Tibial nerve (tissue), 4 donors: ENCODE measurements around the gene XKR7. TPM values are rescaled to one million over a fixed set of nuclear protein-coding genes. Genes with fewer than 3 reads are reported as not detected.

Experiments
- DNase-seq, 2 donors: peaks; one replicate each; pipeline ENCODE4 v3.0.0-alpha.2; 2019; ENCODE audit warnings: low spot score in 2 of 2
- H3K27ac ChIP-seq, 4 donors: fragments of 200-600 bp; sonication (generic) in 3 of 4; one replicate each; pipeline ENCODE4 v1.5.1; 2017 to 2019; ENCODE audit warnings: mild to moderate bottlenecking in 1 of 4
- H3K27me3 ChIP-seq, 2 donors: fragments of 200-600 bp; sonication (generic) in 1 of 2; one replicate each; pipeline versions ENCODE4 v1.5.1 to v1.6.0; 2017 to 2019
- H3K36me3 ChIP-seq, 3 donors: fragments of 200-600 bp; sonication (generic); one replicate each; pipeline ENCODE4 v1.5.1; 2018 to 2019
- H3K4me1 ChIP-seq, 4 donors: fragments of 200-600 bp; sonication (generic) in 3 of 4; one replicate each; pipeline ENCODE4 v1.5.1; 2017 to 2019
- H3K4me3 ChIP-seq, 4 donors: fragments of 200-600 bp; sonication (generic) in 3 of 4; one replicate each; pipeline ENCODE4 v1.5.1; 2017 to 2019; ENCODE audit warnings: mild to moderate bottlenecking in 1 of 4, moderate library complexity in 1 of 4
- H3K9me3 ChIP-seq, 4 donors: fragments of 200-600 bp; sonication (generic) in 3 of 4; one replicate each; pipeline ENCODE4 v1.5.1; 2017 to 2019
- EP300 ChIP-seq, 2 donors: sonication (generic); formaldehyde crosslinking; IDR thresholded peaks; one replicate each; pipeline ENCODE4 v1.6.1; 2017; ENCODE audit warnings: antibody characterized with exemption in 2 of 2, mild to moderate bottlenecking in 1 of 2
- POLR2A ChIP-seq, 2 donors: fragments of 450-650 bp; IDR thresholded peaks; one replicate each; pipeline ENCODE4 v1.6.1; 2017; ENCODE audit warnings: antibody characterized with exemption in 2 of 2, mild to moderate bottlenecking in 2 of 2, moderate library complexity in 2 of 2
- WGBS, 2 donors: methylation state at CpG; one replicate each; pipeline ENCODE4 v1.1.5; 2018; 5-methylcytosine and 5-hydroxymethylcytosine counted together
- total RNA-seq, 4 donors: library from RNA; depleted of rRNA; stranded (reverse); fragments of >200 nt; gene quantifications; one replicate each; pipeline ENCODE4 v1.1.0, GENCODE V29; 2016
- TF ChIP-seq, protein P1 (sequence below), 5 experiments: fragments of 200-600 bp in 3 of 5; fragments of 450-650 bp in 2 of 5; sonication (generic) in 3 of 5; IDR thresholded peaks; one replicate each; pipeline ENCODE4 v1.5.1; 2016 to 2019; ENCODE audit warnings: antibody characterized with exemption in 5 of 5, mild to moderate bottlenecking in 3 of 5, moderate library complexity in 2 of 5

Gene XKR7
- total RNA-seq, 4 donors from 2014 or later, result not detected

DNA sequence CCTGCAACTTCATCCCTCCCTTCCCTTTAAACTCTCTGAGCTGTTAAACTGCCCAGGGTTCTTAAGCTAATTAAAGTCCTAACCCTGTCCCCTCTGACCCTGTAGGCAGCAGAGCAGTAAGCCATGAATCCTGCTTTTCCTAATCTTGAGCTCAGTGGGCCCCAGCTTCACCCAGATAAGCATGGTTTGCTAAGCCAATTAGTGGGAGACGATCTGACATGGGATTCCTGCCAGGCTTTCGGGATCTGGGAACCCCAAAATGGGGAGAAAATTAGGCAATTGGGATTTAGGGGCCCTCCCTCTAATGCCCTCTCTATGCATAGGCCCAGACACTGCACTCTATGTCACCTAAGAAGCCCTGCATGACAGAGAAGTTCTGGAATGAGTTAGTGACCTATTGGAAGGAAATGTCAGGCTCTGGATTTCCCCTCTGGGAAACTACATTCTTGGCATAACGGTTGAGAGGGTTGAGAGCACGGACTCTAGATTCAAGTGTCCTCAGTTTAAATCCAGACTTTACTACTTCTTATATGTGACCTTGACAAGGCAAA, 4.6 kb downstream of the XKR7 start:
- Histone ChIP-seq H3K9me3 (no peaks in the 10 kb centered on the region), H3K4me1 (peaks cover 0 to 17% (median 0%) of the 10 kb centered on the region in 4 donors), H3K27me3 (peaks cover 3 to 25% of the 10 kb centered on the region in 2 donors), H3K36me3 (no peaks in the 10 kb centered on the region), H3K4me3 (no peak overlapping the region), H3K27ac (no peak overlapping the region)
- DNase-seq, result no peak
- TF ChIP-seq POLR2A (IDR thresholded peaks at IDR 0.05) (no peak), EP300 (IDR thresholded peaks at IDR 0.05) (no peak)
- TF ChIP-seq, protein P1, sequence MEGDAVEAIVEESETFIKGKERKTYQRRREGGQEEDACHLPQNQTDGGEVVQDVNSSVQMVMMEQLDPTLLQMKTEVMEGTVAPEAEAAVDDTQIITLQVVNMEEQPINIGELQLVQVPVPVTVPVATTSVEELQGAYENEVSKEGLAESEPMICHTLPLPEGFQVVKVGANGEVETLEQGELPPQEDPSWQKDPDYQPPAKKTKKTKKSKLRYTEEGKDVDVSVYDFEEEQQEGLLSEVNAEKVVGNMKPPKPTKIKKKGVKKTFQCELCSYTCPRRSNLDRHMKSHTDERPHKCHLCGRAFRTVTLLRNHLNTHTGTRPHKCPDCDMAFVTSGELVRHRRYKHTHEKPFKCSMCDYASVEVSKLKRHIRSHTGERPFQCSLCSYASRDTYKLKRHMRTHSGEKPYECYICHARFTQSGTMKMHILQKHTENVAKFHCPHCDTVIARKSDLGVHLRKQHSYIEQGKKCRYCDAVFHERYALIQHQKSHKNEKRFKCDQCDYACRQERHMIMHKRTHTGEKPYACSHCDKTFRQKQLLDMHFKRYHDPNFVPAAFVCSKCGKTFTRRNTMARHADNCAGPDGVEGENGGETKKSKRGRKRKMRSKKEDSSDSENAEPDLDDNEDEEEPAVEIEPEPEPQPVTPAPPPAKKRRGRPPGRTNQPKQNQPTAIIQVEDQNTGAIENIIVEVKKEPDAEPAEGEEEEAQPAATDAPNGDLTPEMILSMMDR (IDR thresholded peaks at IDR 0.05), result no peak
- 16 to 17% methylated on average over 4 of the region's 4 CpGs for WGBS, 2 donors

DNA sequence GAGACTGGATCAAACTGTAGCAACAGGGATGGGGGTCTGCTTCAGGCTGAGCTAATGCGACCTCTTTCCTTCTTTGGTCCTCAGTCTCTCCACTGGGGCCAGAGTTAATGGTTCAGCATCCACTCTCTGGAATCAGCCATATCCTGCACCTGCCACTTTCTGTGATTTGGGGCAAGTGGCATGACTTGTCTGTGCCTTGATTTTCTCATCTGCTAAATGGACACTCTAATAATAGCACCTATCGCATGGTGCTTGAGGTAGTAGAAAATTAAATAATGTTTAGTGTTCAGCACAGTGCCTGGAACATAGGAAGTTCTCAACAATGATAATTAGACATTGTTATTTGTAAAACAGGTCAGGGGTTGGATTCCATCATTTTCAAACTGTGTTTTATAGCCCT, 6.3 kb downstream of the XKR7 start:
- no peak for DNase-seq
- Histone ChIP-seq H3K27ac (no peak overlapping the region), H3K4me3 (no peak overlapping the region), H3K9me3 (no peaks in the 10 kb centered on the region), H3K4me1 (peaks cover 0 to 5% (median 0%) of the 10 kb centered on the region in 4 donors), H3K27me3 (peaks cover 2 to 12% of the 10 kb centered on the region in 2 donors), H3K36me3 (no peaks in the 10 kb centered on the region)
- TF ChIP-seq POLR2A (IDR thresholded peaks at IDR 0.05) (no peak), EP300 (IDR thresholded peaks at IDR 0.05) (no peak)
- TF ChIP-seq, protein P1 (IDR thresholded peaks at IDR 0.05), result no peak
- WGBS, 2 donors, result 77 to 81% methylated on average over 2 of the region's 2 CpGs

DNA sequence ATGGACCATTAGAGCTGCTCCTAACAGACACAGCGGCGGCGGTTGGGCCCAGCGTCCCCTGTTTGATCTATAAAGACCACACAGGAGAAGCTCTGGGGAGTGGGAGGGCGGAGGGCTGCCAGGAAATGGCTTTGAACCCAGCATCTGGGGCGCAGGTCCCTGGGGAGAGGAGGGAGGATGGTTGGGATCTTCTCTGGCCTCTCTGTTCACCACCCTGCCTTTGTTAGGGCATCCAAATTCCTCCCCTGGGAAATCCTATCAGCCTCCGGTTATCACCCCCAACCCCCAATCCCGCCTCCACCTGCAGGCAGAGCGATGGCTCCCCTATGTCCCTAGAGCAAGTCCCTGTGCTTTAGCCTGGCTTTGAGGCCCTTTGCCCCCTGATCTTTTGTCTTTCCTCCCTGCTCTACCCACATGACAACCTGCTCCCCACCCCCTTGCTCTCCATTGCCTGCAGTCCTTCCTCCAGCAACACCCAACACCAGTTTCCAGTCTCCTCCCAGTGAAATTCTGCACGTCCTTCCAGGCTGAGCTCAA, 7.1 kb downstream of the XKR7 start:
- no peaks in the 10 kb centered on the region for H3K9me3 ChIP-seq
- WGBS, 2 donors, result 26 to 27% methylated on average over 10 of the region's 10 CpGs
- TF ChIP-seq, protein P1 (IDR thresholded peaks at IDR 0.05), result no peak
- TF ChIP-seq EP300 (IDR thresholded peaks at IDR 0.05), result no peak
- no peak for TF ChIP-seq POLR2A (IDR thresholded peaks at IDR 0.05)
- no peaks in the 10 kb centered on the region for H3K36me3 ChIP-seq
- H3K27me3 ChIP-seq, result peaks cover 0 to 8% of the 10 kb centered on the region in 2 donors
- H3K4me1 ChIP-seq, result peaks cover 0 to 5% (median 0%) of the 10 kb centered on the region in 4 donors
- no peak overlapping the region for H3K4me3 ChIP-seq
- no peak overlapping the region for H3K27ac ChIP-seq
- DNase-seq, result no peak

DNA sequence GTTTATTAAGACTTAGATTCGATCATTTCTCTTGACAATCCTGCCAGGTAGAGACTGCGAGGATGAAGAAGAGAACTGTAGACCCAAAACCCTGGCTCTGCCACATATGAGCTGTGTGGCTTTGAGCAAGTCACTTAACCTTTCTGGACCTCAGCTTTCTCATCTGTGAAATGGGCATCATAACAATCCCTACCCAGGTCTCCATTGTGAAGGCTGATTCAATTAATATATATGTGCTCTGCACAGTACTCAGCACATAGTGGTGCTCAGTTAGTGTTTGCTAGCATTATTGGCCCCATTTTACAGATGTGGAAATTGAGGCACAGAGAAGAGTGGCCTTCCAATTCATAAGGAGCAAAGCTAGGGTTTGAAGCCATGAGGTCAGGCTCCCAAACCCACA, 7.9 kb downstream of the XKR7 start:
- 81 to 85% methylated on average over 2 of the region's 2 CpGs for WGBS, 2 donors
- Histone ChIP-seq H3K27ac (no peak overlapping the region), H3K4me3 (no peak overlapping the region), H3K36me3 (no peaks in the 10 kb centered on the region), H3K27me3 (peaks cover 0 to 15% of the 10 kb centered on the region in 2 donors), H3K4me1 (peaks cover 0 to 5% (median 0%) of the 10 kb centered on the region in 4 donors), H3K9me3 (no peaks in the 10 kb centered on the region)
- DNase-seq, result no peak
- TF ChIP-seq EP300 (IDR thresholded peaks at IDR 0.05) (no peak), POLR2A (IDR thresholded peaks at IDR 0.05) (no peak)
- TF ChIP-seq, protein P1 (IDR thresholded peaks at IDR 0.05), result no peak

DNA sequence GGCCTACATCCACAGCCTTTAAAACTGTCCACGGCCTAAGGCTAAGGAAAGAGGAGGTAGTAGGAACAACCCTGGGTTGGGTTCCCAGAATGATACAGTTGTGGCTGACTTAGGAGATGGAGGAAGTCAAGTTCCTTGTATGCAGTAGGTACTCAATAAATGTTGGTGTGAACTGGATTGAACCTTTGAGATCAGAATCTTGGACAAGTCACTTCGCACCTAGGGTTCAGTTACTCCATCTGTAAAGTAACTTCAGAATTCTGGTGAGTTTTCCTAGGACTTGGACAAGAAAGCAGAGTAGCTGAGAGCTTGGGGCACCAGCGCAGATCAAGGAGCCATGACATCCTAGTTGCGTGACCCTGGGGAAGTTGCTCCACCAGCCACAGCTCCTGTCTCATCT, 9.1 kb downstream of the XKR7 start:
- Histone ChIP-seq H3K27ac (no peak overlapping the region), H3K36me3 (no peaks in the 10 kb centered on the region), H3K4me3 (no peak overlapping the region), H3K27me3 (peaks cover 0 to 11% of the 10 kb centered on the region in 2 donors), H3K9me3 (no peaks in the 10 kb centered on the region), H3K4me1 (peaks cover 0 to 5% (median 0%) of the 10 kb centered on the region in 4 donors)
- 84 to 90% methylated on average over 4 of the region's 4 CpGs for WGBS, 2 donors
- DNase-seq, result no peak
- no peak for TF ChIP-seq POLR2A (IDR thresholded peaks at IDR 0.05)
- TF ChIP-seq, protein P1 (IDR thresholded peaks at IDR 0.05), result no peak
- TF ChIP-seq EP300 (IDR thresholded peaks at IDR 0.05), result no peak
